H1 (cell line): ENCODE results near the gene PKD2. TPM values are rescaled to one million over a fixed set of nuclear protein-coding genes. Genes with fewer than 3 reads are reported as not detected.

ENCODE experiments used
- CTCF ChIA-PET: fragments of 300-600 bp; sonication (Branson Sonifier 250); formaldehyde crosslinking; loops from one replicate; lab custom pipeline; 2021; ENCODE audit not compliant: partially characterized antibody; lab: Charles Lee
- POLR2A ChIA-PET: fragments of 300-600 bp; sonication (Branson Sonifier 250); formaldehyde crosslinking; loops from one replicate; lab custom pipeline; 2021; ENCODE audit warnings: inconsistent platforms; ENCODE audit not compliant: partially characterized antibody; lab: Charles Lee
- DNase-seq, 2 experiments: peaks; one replicate each; pipeline versions ENCODE4 v3.0.0 to v3.0.0-alpha.2; 2010 to 2022; ENCODE audit warnings: low spot score in 2 of 2, low read depth in 1 of 2, mixed read lengths in 1 of 2
- FAIRE-seq: peaks from 2 replicates; lab custom pipeline; 2011; peaks lifted over from hg19 to GRCh38; lab: Jason Lieb, UNC
- H2AFZ ChIP-seq: 2 replicates; pipeline ENCODE4 v1.8.1; 2012; ENCODE audit warnings: low read length, inconsistent platforms
- H2AK5ac ChIP-seq: 2 replicates; pipeline ENCODE4 v1.6.1; 2013; ENCODE audit warnings: low read depth, low read length
- H2BK120ac ChIP-seq: replicated peaks from 2 replicates; pipeline ENCODE3; 2013; ENCODE audit warnings: low read depth, low read length, inconsistent platforms
- H2BK12ac ChIP-seq: 2 replicates; pipeline ENCODE4 v1.6.1; 2013; ENCODE audit warnings: low read depth, low read length
- H2BK15ac ChIP-seq: 2 replicates; pipeline ENCODE4 v1.6.1; 2013; ENCODE audit warnings: low read length
- H2BK20ac ChIP-seq: 2 replicates; pipeline ENCODE4 v1.6.1; 2013; ENCODE audit warnings: low read length
- H2BK5ac ChIP-seq: 2 replicates; pipeline ENCODE4 v1.6.1; 2013; ENCODE audit warnings: low read depth, low read length
- H3K14ac ChIP-seq: 2 replicates; pipeline ENCODE4 v1.6.1; 2013; ENCODE audit warnings: inconsistent platforms; ENCODE audit not compliant: insufficient read length
- H3K18ac ChIP-seq: 2 replicates; pipeline ENCODE4 v1.6.1; 2013; ENCODE audit warnings: low read length; ENCODE audit errors: extremely low read depth
- H3K23ac ChIP-seq: 2 replicates; pipeline ENCODE4 v1.6.1; 2013; ENCODE audit warnings: inconsistent platforms; ENCODE audit not compliant: insufficient read length
- H3K23me2 ChIP-seq: 2 replicates; pipeline ENCODE4 v1.6.1; 2013; ENCODE audit warnings: low read depth, low read length
- H3K27ac ChIP-seq: 2 replicates; pipeline ENCODE4 v1.6.1; 2011; ENCODE audit warnings: low read depth, low read length, inconsistent platforms
- H3K27me3 ChIP-seq, 4 experiments: replicated peaks in 1 of 4; 1 replicate in 1 of 4; 2 replicates in 3 of 4; pipeline versions ENCODE4 v1.6.1 to v1.8.1; 2011 to 2013; ENCODE audit warnings: low read length in 3 of 4, mild to moderate bottlenecking in 3 of 4, inconsistent platforms in 2 of 4, mixed read lengths in 2 of 4, moderate library complexity in 1 of 4; ENCODE audit not compliant: control insufficient read depth in 3 of 4, insufficient read depth in 3 of 4; ENCODE audit errors: extremely low read depth in 1 of 4
- H3K36me3 ChIP-seq, 4 experiments: 2 replicates each; pipeline versions ENCODE4 v1.6.1 to v1.8.1; 2011 to 2013; ENCODE audit warnings: mild to moderate bottlenecking in 4 of 4, low read length in 3 of 4, moderate library complexity in 2 of 4, control low read depth in 1 of 4, inconsistent platforms in 1 of 4; ENCODE audit not compliant: insufficient read depth in 4 of 4, control insufficient read depth in 2 of 4
- H3K4ac ChIP-seq: replicated peaks from 2 replicates; pipeline ENCODE3; 2013; ENCODE audit warnings: low read length, low read depth, mixed read lengths, inconsistent platforms; ENCODE audit not compliant: insufficient read length
- H3K4me1 ChIP-seq, 4 experiments: replicated peaks in 1 of 4; 1 replicate in 1 of 4; 2 replicates in 3 of 4; pipeline versions ENCODE4 v1.6.1 to v1.8.1; 2011 to 2013; ENCODE audit warnings: low read length in 3 of 4, inconsistent platforms in 2 of 4, mixed read lengths in 1 of 4; ENCODE audit not compliant: insufficient read depth in 4 of 4, control insufficient read depth in 3 of 4
- H3K4me2 ChIP-seq, 2 experiments: 2 replicates each; pipeline versions ENCODE4 v1.6.1 to v1.8.1; 2011 to 2013; ENCODE audit warnings: low read depth in 2 of 2, low read length in 2 of 2, control low read depth in 1 of 2, inconsistent platforms in 1 of 2, mild to moderate bottlenecking in 1 of 2; ENCODE audit not compliant: insufficient read depth in 1 of 2
- H3K4me3 ChIP-seq, 4 experiments: fragments of 200-600, 300-600 bp in 1 of 4; sonication (generic), shearing (Covaris generic), sonication (Bioruptor Twin) in 1 of 4; 2 replicates each; pipeline versions ENCODE4 v1.5.1 to v1.8.1; 2011 to 2016; ENCODE audit warnings: low read length in 4 of 4, low read depth in 3 of 4, control low read depth in 2 of 4, inconsistent platforms in 2 of 4, mild to moderate bottlenecking in 2 of 4, mixed read lengths in 1 of 4, moderate library complexity in 1 of 4; ENCODE audit not compliant: insufficient read depth in 2 of 4; ENCODE audit errors: extremely low read depth in 1 of 4
- H3K56ac ChIP-seq: replicated peaks from 2 replicates; pipeline ENCODE3; 2013; ENCODE audit warnings: low read depth, mild to moderate bottlenecking, mixed read lengths, low read length, inconsistent platforms; ENCODE audit not compliant: insufficient read length
- H3K79me1 ChIP-seq: 2 replicates; pipeline ENCODE4 v1.6.1; 2013; ENCODE audit warnings: low read depth, low read length, control low read depth
- H3K79me2 ChIP-seq, 2 experiments: 2 replicates each; pipeline versions ENCODE4 v1.6.1 to v1.8.1; 2012 to 2013; ENCODE audit warnings: low read length in 2 of 2, mild to moderate bottlenecking in 2 of 2, inconsistent platforms in 1 of 2; ENCODE audit not compliant: insufficient read depth in 2 of 2, control insufficient read depth in 1 of 2
- H3K9ac ChIP-seq, 4 experiments: replicated peaks in 1 of 4; 1 replicate in 1 of 4; 2 replicates in 3 of 4; pipeline versions ENCODE4 v1.6.1 to v1.8.1; 2011 to 2013; ENCODE audit warnings: low read depth in 3 of 4, low read length in 3 of 4, control low read depth in 2 of 4, mild to moderate bottlenecking in 2 of 4, moderate library complexity in 2 of 4, inconsistent platforms in 1 of 4; ENCODE audit errors: extremely low read depth in 1 of 4
- H3K9me3 ChIP-seq, 2 experiments: 2 replicates each; pipeline versions ENCODE4 v1.6.1 to v1.8.1; 2012 to 2013; ENCODE audit warnings: mild to moderate bottlenecking in 2 of 2, moderate library complexity in 2 of 2, control low read depth in 1 of 2, inconsistent platforms in 1 of 2, low read depth in 1 of 2, low read length in 1 of 2, mixed read lengths in 1 of 2; ENCODE audit not compliant: insufficient read depth in 2 of 2
- H4K20me1 ChIP-seq, 2 experiments: replicated peaks in 1 of 2; 2 replicates each; pipeline versions ENCODE3 to v1.8.1; 2011 to 2013; ENCODE audit warnings: inconsistent platforms in 2 of 2, low read length in 2 of 2, mild to moderate bottlenecking in 1 of 2; ENCODE audit not compliant: insufficient read depth in 2 of 2, control insufficient read depth in 1 of 2
- H4K5ac ChIP-seq: 2 replicates; pipeline ENCODE4 v1.6.1; 2013; ENCODE audit warnings: low read length, low read depth, mixed read lengths, inconsistent platforms; ENCODE audit not compliant: insufficient read length
- H4K8ac ChIP-seq: 2 replicates; pipeline ENCODE4 v1.8.0; 2013; ENCODE audit warnings: mild to moderate bottlenecking, moderate library complexity, low read length, inconsistent platforms; ENCODE audit not compliant: insufficient read depth; ENCODE audit errors: extremely low read depth
- H4K91ac ChIP-seq: replicated peaks from 2 replicates; pipeline ENCODE3; 2013; ENCODE audit warnings: low read length, mixed read lengths, inconsistent platforms; ENCODE audit not compliant: insufficient read length
- CTBP2 ChIP-seq: IDR thresholded peaks from 2 replicates; pipeline ENCODE4 v1.7.0; 2011; ENCODE audit warnings: borderline replicate concordance, mild to moderate bottlenecking, moderate library complexity, mixed read lengths, low read length; ENCODE audit not compliant: insufficient read depth, insufficient read length
- SIX5 ChIP-seq: IDR thresholded peaks from 2 replicates; pipeline ENCODE4 v1.6.1; 2011; ENCODE audit warnings: mild to moderate bottlenecking, low read depth, low read length
- SRF ChIP-seq: IDR thresholded peaks from 2 replicates; pipeline ENCODE4 v1.6.1; 2011; ENCODE audit warnings: mild to moderate bottlenecking, low read depth, low read length, moderate library complexity
- TAF1 ChIP-seq: IDR thresholded peaks from 2 replicates; pipeline ENCODE4 v1.6.1; 2011; ENCODE audit warnings: mild to moderate bottlenecking, low read depth, low read length
- ZNF274 ChIP-seq: IDR thresholded peaks from 2 replicates; pipeline ENCODE4 v1.7.0; 2012; ENCODE audit warnings: low read length, borderline replicate concordance; ENCODE audit errors: extremely low read depth
- WGBS, 2 experiments: shearing (Covaris generic) in 1 of 2; methylation state at CpG; one replicate each; pipeline versions ENCODE4 v1.1.6 to v1.1.7; 2013 to 2015; ENCODE audit warnings: low lambda C conversion rate in 2 of 2, mixed read lengths in 2 of 2, inconsistent platforms in 1 of 2, low coverage in 1 of 2, missing lambda C conversion rate in 1 of 2; ENCODE audit not compliant: insufficient replicate concordance in 2 of 2, insufficient coverage in 1 of 2, insufficient read length in 1 of 2; ENCODE audit errors: extremely low coverage in 1 of 2, missing lambda C conversion rate in 1 of 2; 5-methylcytosine and 5-hydroxymethylcytosine counted together
- polyA plus RNA-seq, 7 experiments: library from polyadenylated mRNA; depleted of rRNA in 3 of 7; stranded (reverse) in 5 of 7; unstranded in 2 of 7; fragments of >200 nt in 5 of 7; fragments of 200-250 nt in 2 of 7; gene quantifications; 1 replicate in 5 of 7; 2 replicates in 1 of 7; 4 replicates in 1 of 7; pipeline versions ENCODE4 v1.2.1 to v1.2.3, GENCODE V29; 2011 to 2013; ENCODE audit warnings: missing spikeins in 2 of 7, mixed read lengths in 2 of 7
- total RNA-seq: library from RNA; stranded (reverse); fragmentation: NEBNext Ultra II Directional; extraction: Animal tissue kit (Norgen Biotek cat#: 25700); gene quantifications from 2 replicates; pipeline ENCODE4 v1.2.1, GENCODE V29; 2021

Gene PKD2
- total and polyA plus RNA-seq, 2 of the 8 experiments (the other 6 are each of a cell fraction or from before 2014, with no cell fraction given) = 16.0 to 32.0 TPM

- H3K23me2 ChIP-seq = no peaks in the 10 kb centered on the region
- H2BK120ac ChIP-seq = no peak overlapping the region
- no peak overlapping the region for H2BK5ac ChIP-seq
- FAIRE-seq (no peak), DNase-seq (no peak)
- H2AK5ac ChIP-seq = no peak overlapping the region
- no peaks in the 10 kb centered on the region for H3K27me3 ChIP-seq
- H3K79me2 ChIP-seq = no peaks in the 10 kb centered on the region
- no peak overlapping the region for H3K4me2 ChIP-seq
- no peak overlapping the region for H4K91ac ChIP-seq
- CTCF ChIA-PET = no interaction called here
- H3K4me3 ChIP-seq = no peak overlapping the region
- H4K5ac ChIP-seq = no peak overlapping the region
- TF ChIP-seq ZNF274 (no peak), TAF1 (no peak), SRF (no peak), CTBP2 (no peak), SIX5 (no peak)
- no peak overlapping the region for H3K18ac ChIP-seq
- no peak overlapping the region for H3K56ac ChIP-seq
- H3K79me1 ChIP-seq = no peaks in the 10 kb centered on the region
- no peak overlapping the region for H3K14ac ChIP-seq
- H4K8ac ChIP-seq = no peak overlapping the region
- no peak overlapping the region for H2BK20ac ChIP-seq
- POLR2A ChIA-PET = no interaction called here
- H3K27ac ChIP-seq = no peak overlapping the region
- no peak overlapping the region for H2BK12ac ChIP-seq
- no peaks in the 10 kb centered on the region for H3K9me3 ChIP-seq
- H2BK15ac ChIP-seq = no peak overlapping the region
- no peak overlapping the region for H3K9ac ChIP-seq
- peaks cover 0 to 2% of the 10 kb centered on the region in 2 experiments for H4K20me1 ChIP-seq
- 88% methylated on average over 1 of the region's 1 CpG; no CpG with 5 or more reads in 1 of the 2 experiments for WGBS, 2 experiments
- H2AFZ ChIP-seq = no peak overlapping the region
- H3K4me1 ChIP-seq = no peaks in the 10 kb centered on the region
- H3K36me3 ChIP-seq = peaks cover 13 to 82% (median 50%) of the 10 kb centered on the region in 4 experiments
- no peak overlapping the region for H3K4ac ChIP-seq
- H3K23ac ChIP-seq = no peak overlapping the region
These were observed 62.6 kb downstream of the PKD2 start for GRCh38 chr4:88070031-88070430.
